ENCODE results near the gene EEF1AKMT3.
A peak's percentile ranks its signal among the peaks of the same experiment; 100 is the strongest.

EEF1AKMT3 gene

GRCh38 chr12:57735952-57736740 is 36.3 kb upstream of the EEF1AKMT3 start:
- DNase-seq = no peak

DNA sequence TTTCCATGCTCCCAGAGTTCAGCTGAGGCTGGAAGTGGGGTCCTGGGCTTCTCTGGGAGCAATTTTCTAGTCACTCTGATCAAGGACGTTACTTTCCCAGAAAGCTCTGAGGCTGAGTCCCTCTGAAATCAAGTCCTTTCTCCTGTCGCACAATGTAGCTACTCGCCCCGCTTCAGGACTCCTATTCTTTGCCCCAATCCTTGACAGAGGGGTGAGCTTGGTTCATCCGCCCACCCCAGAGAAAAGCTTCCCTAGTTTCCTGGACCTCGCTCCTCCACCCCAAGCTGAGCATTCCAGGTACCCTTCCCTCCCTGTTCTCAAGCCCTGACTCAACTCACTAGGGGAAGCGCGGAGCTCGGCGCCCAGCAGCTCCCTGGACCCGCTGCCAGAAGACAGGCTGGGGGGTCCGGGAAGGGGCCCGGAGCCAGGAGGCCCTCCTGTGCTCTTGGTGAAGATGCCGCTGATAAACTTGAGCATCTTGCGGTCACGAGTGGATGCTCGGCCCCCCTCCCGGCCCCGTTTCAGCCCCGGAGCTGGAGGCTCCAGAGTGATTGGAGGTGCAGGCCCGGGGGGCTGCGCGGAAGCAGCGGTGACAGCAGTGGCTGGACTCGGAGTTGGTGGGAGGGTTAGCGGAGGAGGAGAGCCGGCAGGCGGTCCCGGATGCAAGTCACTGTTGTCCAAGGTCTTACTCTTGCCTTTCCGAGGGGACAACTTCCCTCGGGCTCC is 35.5 kb upstream of the EEF1AKMT3 start:
- no peak for DNase-seq

DNA sequence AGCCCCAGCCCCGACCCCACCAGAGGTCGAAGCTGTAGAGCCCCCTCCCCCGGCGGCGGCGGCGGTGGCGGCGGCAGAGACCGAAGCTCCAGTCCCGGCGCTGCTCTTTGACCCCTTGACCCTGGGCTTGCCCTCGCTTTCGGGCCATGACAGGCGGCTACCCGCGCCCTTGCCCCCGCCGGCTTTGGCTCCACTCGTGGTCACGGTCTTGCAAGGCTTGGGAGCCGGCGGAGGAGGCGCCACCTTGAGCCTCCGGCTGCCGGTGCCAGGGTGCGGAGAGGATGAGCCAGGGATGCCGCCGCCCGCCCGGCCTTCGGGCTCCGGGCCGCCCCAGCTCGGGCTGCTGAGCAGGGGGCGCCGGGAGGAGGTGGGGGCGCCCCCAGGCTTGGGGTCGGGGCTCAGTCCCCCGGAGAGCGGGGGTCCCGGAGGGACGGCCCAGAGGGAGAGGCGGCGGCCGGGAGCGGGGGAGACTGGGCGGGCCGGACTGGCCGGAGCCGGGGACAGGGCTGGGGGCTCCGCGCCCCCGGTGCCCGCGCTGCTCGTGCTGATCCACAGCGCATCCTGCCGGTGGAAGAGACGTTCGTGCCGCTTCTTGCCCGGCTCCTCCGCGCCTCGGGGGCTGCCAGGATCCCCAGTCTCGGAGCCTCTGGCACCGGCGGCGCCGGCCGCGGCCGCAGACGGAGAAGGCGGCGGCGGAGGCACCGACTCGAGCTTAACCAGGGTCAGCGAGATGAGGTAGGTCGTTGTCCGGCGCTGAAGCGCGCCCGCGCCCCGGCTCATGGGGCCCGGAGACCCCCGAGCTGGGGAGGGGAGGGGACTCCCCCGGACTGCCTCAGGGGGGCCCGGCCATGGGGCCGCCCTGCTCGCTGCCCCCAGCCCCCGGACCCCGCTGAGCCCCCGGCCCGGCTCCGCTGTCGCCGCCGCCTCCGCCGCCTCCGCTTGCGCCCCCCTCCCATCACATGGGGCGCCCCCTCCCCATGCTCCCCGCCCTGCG is 34.6 kb upstream of the EEF1AKMT3 start:
- DNase-seq = no peak

- DNase-seq = no peak
These were observed 33.7 kb upstream of the EEF1AKMT3 start, which contains the start of gene AGAP2 for GRCh38 chr12:57738661-57739237. Gene AGAP2, minus strand, starts transcription at chr12:57738742. Its CDS starts 496 bp downstream, at chr12:57738246.

DNA sequence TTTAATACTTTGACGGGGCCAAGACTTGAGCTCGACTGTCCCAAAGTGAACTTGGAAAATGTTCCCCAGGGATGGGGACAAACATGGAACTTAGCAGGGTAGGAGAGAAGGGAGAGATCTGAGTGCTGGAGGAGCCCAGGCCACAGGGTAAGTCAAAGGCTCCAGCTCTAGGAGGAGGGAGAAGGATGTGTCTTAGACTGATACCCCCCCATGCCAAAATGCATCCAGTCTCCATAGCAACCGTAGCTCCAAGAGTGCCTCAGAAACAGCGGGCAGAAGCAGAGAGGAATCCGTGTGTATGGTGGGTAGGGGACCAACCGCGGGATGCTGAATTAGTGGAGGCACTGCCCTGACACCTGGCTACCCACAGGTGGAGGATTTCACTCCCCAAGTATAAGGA is 33.0 kb upstream of the EEF1AKMT3 start:
- DNase-seq = no peak

DNA sequence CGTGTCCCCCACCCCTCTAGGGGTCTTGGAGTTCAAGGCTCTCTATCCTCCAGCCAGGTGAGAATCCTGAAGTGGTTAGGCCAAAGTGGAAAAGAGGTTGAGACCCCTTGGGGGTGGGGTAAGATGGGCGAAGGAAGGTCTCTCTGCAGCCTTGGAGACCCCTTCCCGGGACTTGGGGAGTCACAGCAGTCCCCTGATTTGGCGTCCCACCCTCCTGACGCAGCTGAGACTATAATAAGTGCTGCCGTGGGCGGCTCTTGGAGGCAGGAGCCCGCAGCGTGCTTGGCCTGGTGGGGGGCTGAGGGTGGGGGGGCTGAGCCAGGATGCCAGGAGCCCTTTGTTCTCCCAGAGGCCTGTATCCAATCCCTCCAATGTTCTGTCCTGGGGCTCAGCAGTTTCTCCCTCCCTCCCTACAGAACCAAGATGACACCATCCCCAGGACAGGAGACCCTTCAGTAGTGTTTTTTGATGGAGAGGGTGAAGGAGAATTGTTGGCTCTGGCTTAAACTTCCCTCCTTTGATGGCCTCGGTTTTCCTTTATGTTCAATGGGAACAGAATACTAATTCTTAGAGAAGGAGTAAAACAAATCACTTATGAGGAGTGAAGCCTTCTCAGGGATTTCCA is 32.4 kb upstream of the EEF1AKMT3 start:
- DNase-seq = no peak

DNA sequence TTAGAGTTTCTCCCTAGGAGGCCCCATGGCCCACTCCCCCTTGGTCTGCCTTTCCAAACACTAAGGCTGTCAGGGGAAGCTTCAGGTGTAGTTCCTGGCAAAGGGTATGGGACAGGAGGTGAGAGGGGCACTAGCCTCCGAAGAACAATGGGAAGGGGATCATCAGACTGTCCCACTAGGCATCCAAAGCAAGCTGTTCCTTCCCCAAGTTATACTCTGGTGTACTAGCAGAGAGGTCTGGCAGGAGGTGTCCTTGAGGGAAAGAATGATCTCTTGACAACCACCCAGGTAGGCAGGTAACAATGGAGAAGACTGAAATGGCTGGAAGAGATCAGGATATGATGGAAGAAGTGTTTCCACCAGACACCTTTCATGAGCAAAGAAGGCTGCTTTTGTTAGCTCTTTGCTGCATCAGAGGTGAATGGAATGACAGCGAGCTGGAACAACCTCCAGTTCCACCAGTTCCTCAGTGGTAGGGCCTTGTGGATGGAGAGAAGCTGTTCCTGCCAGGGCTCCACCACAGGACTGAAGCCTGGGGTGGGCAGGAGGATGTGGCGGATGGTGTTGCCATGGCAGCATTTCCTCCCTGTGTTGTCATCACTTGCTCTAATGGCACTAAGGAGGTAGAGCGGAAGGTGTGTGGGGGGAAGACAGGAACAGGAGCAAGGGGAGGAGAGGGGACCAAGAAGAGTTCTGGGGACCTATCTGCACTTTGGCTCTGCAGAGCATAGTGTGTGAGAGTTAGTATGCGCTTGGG is 31.6 kb upstream of the EEF1AKMT3 start:
- DNase-seq = no peak

GRCh38 chr12:57741413-57741789 is 31.0 kb upstream of the EEF1AKMT3 start:
- no peak for DNase-seq

- no peak for DNase-seq
These were observed 30.3 kb upstream of the EEF1AKMT3 start for GRCh38 chr12:57741844-57742738.

DNA sequence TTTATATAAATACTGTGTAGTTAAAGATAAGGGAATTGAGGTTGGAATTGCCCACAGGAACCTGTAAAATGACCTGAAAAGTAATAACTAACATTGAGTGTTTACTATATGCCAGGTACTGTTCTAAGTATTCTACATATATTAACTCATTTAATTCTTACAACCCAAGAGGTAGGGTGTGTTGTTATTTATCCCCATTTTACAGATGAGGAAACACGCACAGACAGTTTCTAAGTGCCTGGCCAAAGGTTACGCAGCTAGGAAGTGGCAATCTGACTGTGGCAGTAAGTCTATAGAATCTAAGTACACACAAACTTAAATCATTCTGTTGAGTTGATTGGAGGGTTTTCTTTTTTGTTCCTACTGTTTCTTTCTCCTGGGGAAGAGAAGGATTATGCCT is 28.6 kb upstream of the EEF1AKMT3 start:
- no peak for DNase-seq

- no peak for DNase-seq
These were observed 28.1 kb upstream of the EEF1AKMT3 start for GRCh38 chr12:57744194-57744776.

DNA sequence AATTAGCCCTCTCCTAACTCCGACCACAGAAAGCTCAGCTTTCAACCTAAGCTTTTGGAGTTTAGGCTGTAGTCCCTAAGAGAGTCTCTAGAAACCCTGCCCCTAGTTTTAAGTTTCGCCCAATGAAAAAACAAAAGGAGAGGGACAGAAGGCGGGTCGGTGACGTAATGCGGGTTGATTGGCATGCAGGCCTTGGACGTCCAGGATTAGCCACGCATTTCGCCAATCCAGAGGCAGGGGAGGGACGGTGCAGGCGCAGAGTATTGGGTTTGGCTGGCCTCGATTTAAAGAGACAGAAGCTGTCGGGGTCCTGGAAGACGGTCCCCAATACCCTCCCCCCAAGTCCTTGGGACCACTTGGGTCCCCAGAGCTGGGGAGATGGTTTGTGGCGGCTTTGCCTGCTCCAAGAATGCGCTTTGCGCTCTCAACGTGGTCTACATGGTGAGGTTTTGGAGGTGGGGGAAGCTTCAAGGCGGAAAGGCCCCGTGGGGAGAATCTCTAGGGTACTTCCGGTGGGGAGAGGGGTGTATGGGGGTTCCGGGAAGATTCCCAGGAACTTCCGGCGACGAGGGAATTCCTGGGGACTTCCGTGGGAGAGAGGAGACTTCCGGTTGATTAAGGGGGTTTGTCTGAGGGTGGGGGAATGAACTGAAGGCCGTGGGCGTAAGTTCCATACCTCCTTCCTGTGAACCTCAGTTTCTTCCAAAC is 27.5 kb upstream of the EEF1AKMT3 start, which contains the start of gene TSPAN31:
Gene TSPAN31 (plus strand): TSS at position 263 of the 708 bp plus-strand sequence. CDS start 116 bp downstream, at position 379.
- peak; percentile 93 for DNase-seq

DNA sequence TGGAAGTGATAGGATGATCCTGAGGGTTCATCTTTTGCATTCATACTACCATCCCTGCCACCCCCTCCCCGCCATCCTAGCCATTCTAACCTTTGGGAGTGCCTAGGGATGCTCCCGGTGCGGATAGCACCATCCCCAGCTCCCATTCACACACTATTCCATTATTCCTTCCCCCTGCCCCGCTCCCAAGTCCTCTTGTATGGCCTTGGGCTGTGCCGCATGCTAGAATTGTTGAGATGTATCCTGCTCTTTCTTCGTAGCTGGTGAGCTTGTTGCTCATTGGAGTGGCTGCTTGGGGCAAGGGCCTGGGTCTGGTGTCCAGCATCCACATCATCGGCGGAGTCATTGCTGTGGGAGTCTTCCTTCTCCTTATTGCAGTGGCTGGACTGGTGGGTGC is 26.9 kb upstream of the EEF1AKMT3 start:
- no peak for DNase-seq

- no peak for DNase-seq
These were observed 26.4 kb upstream of the EEF1AKMT3 start for GRCh38 chr12:57746025-57746424.

DNA sequence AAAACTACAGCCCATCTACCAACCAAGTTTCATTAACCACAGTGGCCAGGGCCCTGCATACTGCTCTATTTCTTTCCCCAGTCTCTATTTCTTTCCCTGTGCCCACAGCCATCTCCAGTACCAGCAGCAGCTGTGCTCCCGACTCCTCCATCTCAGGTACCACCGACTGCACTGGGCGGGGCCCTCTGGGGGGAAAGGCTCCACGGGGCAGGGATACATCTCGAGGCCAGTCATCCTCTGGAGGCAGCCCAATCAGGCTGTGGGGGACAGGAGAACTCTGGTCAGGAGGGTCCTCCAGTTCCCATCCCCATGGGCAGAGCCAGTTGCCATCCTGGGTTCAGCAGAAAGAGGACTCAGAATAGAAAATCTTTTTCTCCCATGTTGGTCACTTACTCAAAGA is 23.4 kb upstream of the EEF1AKMT3 start:
- DNase-seq = no peak

GRCh38 chr12:57750561-57751431 is 21.6 kb upstream of the EEF1AKMT3 start:
- no peak for DNase-seq

GRCh38 chr12:57751432-57751787 is 21.0 kb upstream of the EEF1AKMT3 start:
- DNase-seq = no peak

Measured in NCI-H1436 treated with DMSO at 0.1 percent for 48 hours (cell line).